Ascending aorta (tissue), 2 donors: ENCODE results near the gene HMGB4. TPM values are rescaled to one million over a fixed set of nuclear protein-coding genes. Genes with fewer than 3 reads are reported as not detected.

Experiments
- DNase-seq, 2 donors: peaks; one replicate each; pipeline ENCODE4 v3.0.0-alpha.2; 2019; ENCODE audit warnings: low spot score in 2 of 2
- H3K27ac ChIP-seq, 2 donors: fragments of 200-600 bp; sonication (generic); one replicate each; pipeline ENCODE4 v1.5.1; 2016 to 2017; ENCODE audit warnings: mild to moderate bottlenecking in 1 of 2
- H3K27me3 ChIP-seq: fragments of 200-600 bp; sonication (generic); one replicate; pipeline ENCODE4 v1.5.1; 2017
- H3K36me3 ChIP-seq, 2 donors: fragments of 200-600 bp; sonication (generic); one replicate each; pipeline ENCODE4 v1.5.1; 2016
- H3K4me1 ChIP-seq, 2 donors: fragments of 200-600 bp; sonication (generic); one replicate each; pipeline ENCODE4 v1.5.1; 2016 to 2017; ENCODE audit warnings: mild to moderate bottlenecking in 1 of 2
- H3K4me3 ChIP-seq, 2 donors: fragments of 200-600 bp; sonication (generic); one replicate each; pipeline ENCODE4 v1.5.1; 2016 to 2017; ENCODE audit warnings: mild to moderate bottlenecking in 1 of 2
- H3K9me3 ChIP-seq, 2 donors: fragments of 200-600 bp; sonication (generic); one replicate each; pipeline ENCODE4 v1.5.1; 2016
- intact Hi-C: fragments of 100-400 bp; cut with DNase I; formaldehyde crosslinking; loops from one replicate; pipeline ENCODE4 v1.15.1; 2023
- total RNA-seq: library from RNA; depleted of rRNA; stranded (reverse); fragments of >200 nt; gene quantifications from one replicate; pipeline ENCODE4 v1.1.0, GENCODE V29; 2016
- TF ChIP-seq, protein P1 (sequence below), 3 experiments: fragments of 200-600 bp in 2 of 3; fragments of 450-650 bp in 1 of 3; sonication (generic) in 2 of 3; IDR thresholded peaks; one replicate each; pipeline ENCODE4 v1.5.1; 2016 to 2019; ENCODE audit warnings: antibody characterized with exemption in 3 of 3, mild to moderate bottlenecking in 1 of 3, moderate library complexity in 1 of 3

Gene HMGB4
- total RNA-seq, 1 donor from 2014 or later = not detected

DNA sequence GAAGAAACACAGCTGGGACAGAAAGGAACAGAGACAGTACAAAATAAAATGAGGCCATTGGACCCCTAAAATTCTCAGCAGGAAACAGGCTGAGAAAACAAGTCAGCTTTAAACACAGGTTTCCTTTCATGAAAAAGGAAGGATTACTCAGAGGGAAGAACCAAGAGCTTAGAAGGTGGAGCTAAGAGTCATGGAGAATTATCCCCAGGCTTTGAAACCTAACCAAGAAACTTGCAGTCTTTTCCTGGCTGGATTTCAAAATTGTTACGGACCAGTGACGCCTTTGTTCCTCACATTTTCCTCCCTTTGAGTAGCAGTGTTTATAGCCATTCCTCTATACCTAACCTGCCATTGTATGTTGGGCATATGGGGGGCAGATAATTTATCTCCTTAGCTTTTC, 8.8 kb downstream of the HMGB4 start:
- intact Hi-C loops = no loop called here

DNA sequence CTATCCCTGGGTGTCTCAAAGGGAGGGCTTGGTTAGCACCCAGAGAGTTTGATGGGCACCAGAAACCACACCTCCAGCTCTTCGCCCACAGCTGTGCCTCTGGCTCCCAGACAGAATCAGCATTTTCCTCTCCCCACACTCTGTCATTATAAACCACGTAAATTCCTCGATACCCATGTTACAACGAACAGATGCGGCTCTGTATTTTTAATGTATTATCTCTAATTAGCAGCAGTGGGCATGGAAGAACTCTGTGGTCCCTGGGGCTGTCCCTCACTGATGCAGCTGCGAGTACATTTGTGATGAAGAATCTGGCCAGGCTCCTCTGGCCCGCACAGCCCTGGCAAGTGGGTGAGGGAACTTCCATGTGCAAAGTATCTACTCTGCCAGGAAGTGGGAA, 10.8 kb downstream of the HMGB4 start:
- Histone ChIP-seq H3K36me3 (no peaks in the 10 kb centered on the region), H3K4me3 (no peak overlapping the region), H3K9me3 (no peaks in the 10 kb centered on the region), H3K4me1 (peaks cover 0 to 3% of the 10 kb centered on the region in 2 donors), H3K27me3 (no peaks in the 10 kb centered on the region), H3K27ac (no peak overlapping the region)
- intact Hi-C loops = no loop called here
- TF ChIP-seq, protein P1, sequence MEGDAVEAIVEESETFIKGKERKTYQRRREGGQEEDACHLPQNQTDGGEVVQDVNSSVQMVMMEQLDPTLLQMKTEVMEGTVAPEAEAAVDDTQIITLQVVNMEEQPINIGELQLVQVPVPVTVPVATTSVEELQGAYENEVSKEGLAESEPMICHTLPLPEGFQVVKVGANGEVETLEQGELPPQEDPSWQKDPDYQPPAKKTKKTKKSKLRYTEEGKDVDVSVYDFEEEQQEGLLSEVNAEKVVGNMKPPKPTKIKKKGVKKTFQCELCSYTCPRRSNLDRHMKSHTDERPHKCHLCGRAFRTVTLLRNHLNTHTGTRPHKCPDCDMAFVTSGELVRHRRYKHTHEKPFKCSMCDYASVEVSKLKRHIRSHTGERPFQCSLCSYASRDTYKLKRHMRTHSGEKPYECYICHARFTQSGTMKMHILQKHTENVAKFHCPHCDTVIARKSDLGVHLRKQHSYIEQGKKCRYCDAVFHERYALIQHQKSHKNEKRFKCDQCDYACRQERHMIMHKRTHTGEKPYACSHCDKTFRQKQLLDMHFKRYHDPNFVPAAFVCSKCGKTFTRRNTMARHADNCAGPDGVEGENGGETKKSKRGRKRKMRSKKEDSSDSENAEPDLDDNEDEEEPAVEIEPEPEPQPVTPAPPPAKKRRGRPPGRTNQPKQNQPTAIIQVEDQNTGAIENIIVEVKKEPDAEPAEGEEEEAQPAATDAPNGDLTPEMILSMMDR (IDR thresholded peaks at IDR 0.05) = no peak
- DNase-seq = no peak

More for the DNA sequence above, 8.8 kb downstream of the HMGB4 start:
- no peaks in the 10 kb centered on the region for H3K27me3 ChIP-seq
- TF ChIP-seq, protein P1 (IDR thresholded peaks at IDR 0.05) = no peak
- no peaks in the 10 kb centered on the region for H3K36me3 ChIP-seq
- H3K9me3 ChIP-seq = no peaks in the 10 kb centered on the region
- no peak overlapping the region for H3K4me3 ChIP-seq
- no peak overlapping the region for H3K27ac ChIP-seq
- DNase-seq = no peak
- H3K4me1 ChIP-seq = peaks cover 0 to under 1% of the 10 kb centered on the region in 2 donors

DNA sequence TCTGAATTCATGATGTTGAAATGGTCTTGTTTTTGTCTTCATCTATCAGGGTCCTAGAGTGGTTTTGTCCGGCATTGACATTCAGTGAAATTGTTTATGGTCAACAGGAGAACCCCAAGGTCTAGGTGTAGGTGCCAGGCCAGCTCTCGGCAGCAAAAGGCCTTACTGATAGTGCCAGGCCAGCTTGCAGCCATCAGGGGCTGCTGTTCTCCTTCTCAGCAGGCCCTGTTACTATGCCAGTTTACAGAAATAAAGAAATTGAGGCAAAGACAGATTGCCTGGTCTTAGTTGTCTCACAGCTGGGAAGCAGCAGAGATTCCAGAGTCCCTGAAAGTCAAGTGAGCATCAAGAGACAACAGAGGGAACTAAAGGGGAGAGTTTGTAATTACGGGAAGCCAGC, 12.0 kb downstream of the HMGB4 start:
- Histone ChIP-seq H3K9me3 (no peaks in the 10 kb centered on the region), H3K36me3 (no peaks in the 10 kb centered on the region), H3K27ac (no peak overlapping the region), H3K27me3 (no peaks in the 10 kb centered on the region), H3K4me1 (peaks cover 0 to 3% of the 10 kb centered on the region in 2 donors), H3K4me3 (no peak overlapping the region)
- intact Hi-C loops = no loop called here
- TF ChIP-seq, protein P1 (IDR thresholded peaks at IDR 0.05) = peak in 1 of 3 experiments; percentile 20
- DNase-seq = no peak

DNA sequence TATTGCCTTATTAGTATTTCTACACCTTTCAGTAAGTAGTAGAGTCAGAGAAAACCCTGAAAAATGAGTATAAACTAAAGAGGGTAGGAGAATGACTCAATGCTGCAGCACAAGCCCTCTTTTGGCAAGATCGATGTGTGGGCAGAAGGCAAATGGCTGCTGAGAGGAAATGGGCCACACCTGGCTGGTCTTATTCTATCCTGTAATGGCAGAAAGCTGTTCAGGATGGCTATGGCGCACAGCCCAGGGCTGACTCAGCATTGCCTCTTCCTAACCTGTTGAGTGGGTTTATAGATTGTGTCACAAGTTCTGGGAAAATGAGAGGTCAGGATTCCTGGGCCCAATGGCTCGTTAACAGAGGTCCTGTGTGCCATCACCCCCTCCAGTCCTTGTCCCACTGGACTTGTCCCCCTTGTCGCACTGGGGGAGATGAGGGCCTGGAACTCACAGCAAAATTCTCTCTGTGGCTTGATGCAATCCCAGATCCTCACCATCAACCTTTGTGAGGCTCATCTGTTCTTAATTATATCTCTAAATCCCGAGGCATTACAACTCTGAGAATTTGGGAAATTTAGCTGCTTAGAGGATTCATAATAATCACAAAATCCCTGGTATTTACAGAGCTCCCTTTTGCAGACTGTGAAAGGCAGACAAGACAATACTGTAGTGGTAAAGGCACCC, 13.2 kb downstream of the HMGB4 start:
- TF ChIP-seq, protein P1 (IDR thresholded peaks at IDR 0.05) = no peak
- Histone ChIP-seq H3K4me1 (peaks cover 0 to 3% of the 10 kb centered on the region in 2 donors), H3K9me3 (no peaks in the 10 kb centered on the region), H3K27ac (no peak overlapping the region), H3K27me3 (no peaks in the 10 kb centered on the region), H3K36me3 (no peaks in the 10 kb centered on the region), H3K4me3 (no peak overlapping the region)
- peak in 1 of 2 donors; percentile 68 for DNase-seq
- intact Hi-C loops = no loop called here

DNA sequence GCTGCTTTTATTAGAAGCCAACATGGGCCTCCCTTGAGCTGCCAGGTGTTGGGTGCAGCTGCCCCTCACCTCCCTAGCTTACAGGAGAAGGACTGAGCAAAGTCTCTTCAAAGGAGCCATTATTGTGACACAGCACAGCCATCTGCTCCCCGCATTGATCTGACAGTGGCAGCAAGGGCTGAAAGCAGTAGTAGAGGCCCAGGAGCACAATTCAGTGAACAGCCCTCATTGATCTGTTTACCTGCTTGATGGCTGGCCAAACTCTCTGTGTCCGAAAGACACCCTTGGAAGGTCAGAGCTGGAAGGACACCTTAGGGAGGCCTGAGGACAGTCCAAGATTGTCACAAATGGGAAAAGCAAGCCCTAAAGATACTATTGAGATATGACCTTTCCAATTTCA, 14.5 kb downstream of the HMGB4 start:
- no peak for DNase-seq
- H3K27me3 ChIP-seq = no peaks in the 10 kb centered on the region
- intact Hi-C loops = no loop called here
- no peaks in the 10 kb centered on the region for H3K36me3 ChIP-seq
- no peak overlapping the region for H3K27ac ChIP-seq
- no peak overlapping the region for H3K4me3 ChIP-seq
- peaks cover 0 to 3% of the 10 kb centered on the region in 2 donors for H3K4me1 ChIP-seq
- H3K9me3 ChIP-seq = no peaks in the 10 kb centered on the region
- TF ChIP-seq, protein P1 (IDR thresholded peaks at IDR 0.05) = no peak
